Measurements from ENCODE around the gene TVP23A.

The TVP23A gene

DNA sequence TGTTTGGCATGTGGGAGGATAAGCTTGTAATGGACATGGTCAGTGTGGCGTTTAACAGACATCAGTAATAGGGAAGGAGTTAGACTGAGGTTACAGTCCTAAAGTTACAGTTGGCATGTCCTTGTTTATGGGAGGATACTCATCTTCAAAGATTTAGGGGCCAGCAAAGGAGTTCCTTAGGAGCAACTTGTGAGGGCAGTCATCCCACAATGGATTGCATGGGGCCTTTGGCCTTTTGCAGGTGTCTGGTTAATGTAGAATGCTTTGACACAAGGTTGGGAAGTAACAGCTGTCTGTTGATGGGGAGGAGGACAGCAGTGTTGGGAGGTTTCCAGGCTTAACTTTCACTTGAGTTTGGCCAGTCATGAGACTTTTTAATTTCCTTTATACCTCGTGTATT, 72.8 kb downstream of the TVP23A start:
- Histone ChIP-seq H3K9ac (ENCODE audit: low read depth, low read length) (no peak overlapping the region; the same call in 1 of the 2 replicates), H3K36me3 (ENCODE audit: insufficient read depth, low read length) (peaks cover 34% of the 10 kb centered on the region; the same call in 1 of the 2 replicates), H2AFZ (ENCODE audit: low read depth, low read length) (no peak overlapping the region), H3K79me2 (ENCODE audit: insufficient read depth, low read length) (peaks cover 8% of the 10 kb centered on the region), H4K20me1 (ENCODE audit: insufficient read depth, low read length) (no peaks in the 10 kb centered on the region), H3K4me3 (ENCODE audit: low read depth in 1 of 2, low read length in 2 of 2) (no peak overlapping the region), H3K4me2 (ENCODE audit: insufficient read depth, low read length) (no peak overlapping the region), H3K27me3 (ENCODE audit: insufficient read depth, low read length, poor library complexity) (no peaks in the 10 kb centered on the region), H3K9me3 (ENCODE audit: insufficient read depth, low read length, severe bottlenecking) (no peaks in the 10 kb centered on the region), H3K27ac (ENCODE audit: low read length) (no peak overlapping the region), H3K4me1 (ENCODE audit: insufficient read depth, low read length) (peaks cover 21% of the 10 kb centered on the region)
- TF ChIP-seq CTCF (IDR thresholded peaks at IDR 0.05; ENCODE audit: borderline replicate concordance, extremely low read depth, low read length, poor library complexity, severe bottlenecking) = no peak
- TF ChIP-seq EZH2 (IDR thresholded peaks at IDR 0.05; ENCODE audit: borderline replicate concordance, low read depth, low read length, severe bottlenecking) = no peak
- DNase-seq (no peak), ATAC-seq (ENCODE audit: insufficient read depth, low read depth) (no peak)

DNA sequence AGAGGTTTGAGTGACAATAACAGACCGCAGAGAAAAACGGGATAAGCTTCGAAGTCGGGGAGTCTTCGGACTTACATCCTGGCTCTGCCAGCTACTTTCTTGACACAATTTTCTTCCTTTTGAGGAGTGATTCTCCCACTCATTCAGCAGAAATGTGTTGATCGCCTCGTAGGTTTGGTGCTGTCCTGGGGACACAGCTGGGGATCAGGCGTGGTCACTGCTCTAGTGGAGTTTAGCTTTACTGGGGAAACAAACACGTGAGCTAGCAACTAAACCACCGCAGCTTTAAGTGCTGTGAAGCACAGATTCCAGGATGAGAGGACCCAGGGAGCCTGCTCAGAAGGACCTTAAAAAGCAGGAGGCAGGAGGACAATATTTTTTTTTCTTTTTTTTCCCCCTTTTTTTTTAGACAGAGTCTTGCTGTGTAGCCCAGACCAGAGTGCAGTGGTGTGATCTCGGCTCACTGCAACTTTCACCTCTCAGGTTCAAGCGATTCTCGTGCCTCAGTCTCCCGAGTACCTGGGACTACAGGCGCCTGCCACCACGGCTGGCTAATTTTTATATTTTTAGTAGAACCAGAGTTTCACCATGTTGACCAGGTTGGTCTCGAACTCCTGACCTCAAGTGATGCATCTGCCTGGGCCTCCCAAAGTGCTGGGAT, 74.1 kb downstream of the TVP23A start:
- Histone ChIP-seq H4K20me1 (ENCODE audit: insufficient read depth, low read length) (no peaks in the 10 kb centered on the region), H3K27me3 (ENCODE audit: insufficient read depth, low read length, poor library complexity) (no peaks in the 10 kb centered on the region), H3K4me3 (ENCODE audit: low read depth in 1 of 2, low read length in 2 of 2) (peak overlapping the region; percentile 51 to 69), H2AFZ (ENCODE audit: low read depth, low read length) (peak overlapping the region; percentile 86), H3K9ac (ENCODE audit: low read depth, low read length) (peak overlapping the region; percentile 83), H3K4me2 (ENCODE audit: insufficient read depth, low read length) (peak overlapping the region; percentile 91), H3K4me1 (ENCODE audit: insufficient read depth, low read length) (peaks cover 21% of the 10 kb centered on the region), H3K36me3 (ENCODE audit: insufficient read depth, low read length) (peaks cover 28% of the 10 kb centered on the region; the same call in 1 of the 2 replicates), H3K9me3 (ENCODE audit: insufficient read depth, low read length, severe bottlenecking) (no peaks in the 10 kb centered on the region), H3K27ac (ENCODE audit: low read length) (peak overlapping the region; percentile 99), H3K79me2 (ENCODE audit: insufficient read depth, low read length) (peaks cover 8% of the 10 kb centered on the region)
- peak; percentile 6; the same call in 1 of the 3 replicates for ATAC-seq (ENCODE audit: insufficient read depth, low read depth)
- TF ChIP-seq EZH2 (IDR thresholded peaks at IDR 0.05; ENCODE audit: borderline replicate concordance, low read depth, low read length, severe bottlenecking) = no peak
- TF ChIP-seq CTCF (IDR thresholded peaks at IDR 0.05; ENCODE audit: borderline replicate concordance, extremely low read depth, low read length, poor library complexity, severe bottlenecking) = no peak
- no peak for DNase-seq

GRCh38 chr16:10743610-10744369, 74.8 kb downstream of the TVP23A start, which contains the start of gene NUBP1:
Gene NUBP1, plus strand, starts transcription at chr16:10743842. Its CDS starts 22 bp downstream, at chr16:10743864.
- no peak for TF ChIP-seq CTCF (IDR thresholded peaks at IDR 0.05; ENCODE audit: borderline replicate concordance, extremely low read depth, low read length, poor library complexity, severe bottlenecking)
- no peak for TF ChIP-seq EZH2 (IDR thresholded peaks at IDR 0.05; ENCODE audit: borderline replicate concordance, low read depth, low read length, severe bottlenecking)
- Histone ChIP-seq H3K9me3 (ENCODE audit: insufficient read depth, low read length, severe bottlenecking) (no peaks in the 10 kb centered on the region), H3K4me2 (ENCODE audit: insufficient read depth, low read length) (peak within 1 kb of the TSS; percentile 91), H3K27me3 (ENCODE audit: insufficient read depth, low read length, poor library complexity) (no peaks in the 10 kb centered on the region), H3K79me2 (ENCODE audit: insufficient read depth, low read length) (peaks cover 8% of the 10 kb centered on the region), H3K4me3 (ENCODE audit: low read depth in 1 of 2, low read length in 2 of 2) (peak within 1 kb of the TSS; percentile 51 to 69), H3K36me3 (ENCODE audit: insufficient read depth, low read length) (peaks cover 22% of the 10 kb centered on the region; the same call in 1 of the 2 replicates), H3K9ac (ENCODE audit: low read depth, low read length) (peak within 1 kb of the TSS; percentile 83), H3K4me1 (ENCODE audit: insufficient read depth, low read length) (peaks cover 21% of the 10 kb centered on the region), H4K20me1 (ENCODE audit: insufficient read depth, low read length) (no peaks in the 10 kb centered on the region), H2AFZ (ENCODE audit: low read depth, low read length) (peak within 1 kb of the TSS; percentile 86), H3K27ac (ENCODE audit: low read length) (peak within 1 kb of the TSS; percentile 99)
- DNase-seq (peak; percentile 99), ATAC-seq (ENCODE audit: insufficient read depth, low read depth) (peak; percentile 89)

All from DND-41 (cell line).